Measurements from ENCODE around the gene LY6G5C.

LY6G5C gene

DNA sequence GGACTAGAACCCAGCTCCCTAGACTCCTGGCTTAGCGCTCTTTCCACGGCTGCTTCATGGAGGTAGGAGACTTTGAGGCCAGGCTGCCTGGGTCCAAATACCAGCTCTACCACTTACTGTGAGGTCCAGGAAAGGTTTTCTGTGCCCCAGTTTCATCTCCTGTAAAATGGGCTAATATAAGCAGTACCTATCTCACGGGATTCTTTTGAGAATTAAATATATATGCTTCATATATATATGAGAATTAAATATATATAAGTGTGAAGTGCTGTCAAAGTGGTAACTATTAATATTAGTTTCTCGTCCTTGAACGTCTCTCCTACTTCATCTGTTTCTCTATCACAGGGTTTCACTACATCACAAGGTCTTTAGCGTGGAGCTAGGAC, 10.2 kb upstream of the LY6G5C start:
- no peak for DNase-seq
- Histone ChIP-seq H3K4me3 (ENCODE audit: insufficient read depth, low read depth, low read length, poor library complexity, severe bottlenecking) (no peak overlapping the region), H3K36me3 (ENCODE audit: control insufficient read depth, insufficient read depth, low read length) (peaks cover 82% of the 10 kb centered on the region), H3K4me1 (ENCODE audit: control insufficient read depth, insufficient read depth, low read length, poor library complexity, severe bottlenecking) (no peaks in the 10 kb centered on the region), H3K9me3 (ENCODE audit: control insufficient read depth, low read length) (no peaks in the 10 kb centered on the region), H3K27ac (ENCODE audit: insufficient read depth, low read length, poor library complexity, severe bottlenecking) (no peak overlapping the region), H3K27me3 (replicated peaks; ENCODE audit: control insufficient read depth, insufficient read depth, low read length, poor library complexity, severe bottlenecking) (no peaks in the 10 kb centered on the region)

GRCh38 chr6:31690231-31691077, 9.6 kb upstream of the LY6G5C start:
- H3K9me3 ChIP-seq (ENCODE audit: control insufficient read depth, low read length) = no peaks in the 10 kb centered on the region
- H3K4me1 ChIP-seq (ENCODE audit: control insufficient read depth, insufficient read depth, low read length, poor library complexity, severe bottlenecking) = no peaks in the 10 kb centered on the region
- H3K4me3 ChIP-seq (ENCODE audit: insufficient read depth, low read depth, low read length, poor library complexity, severe bottlenecking) = no peak overlapping the region
- peaks cover 84% of the 10 kb centered on the region for H3K36me3 ChIP-seq (ENCODE audit: control insufficient read depth, insufficient read depth, low read length)
- no peaks in the 10 kb centered on the region for H3K27me3 ChIP-seq (replicated peaks; ENCODE audit: control insufficient read depth, insufficient read depth, low read length, poor library complexity, severe bottlenecking)
- H3K27ac ChIP-seq (ENCODE audit: insufficient read depth, low read length, poor library complexity, severe bottlenecking) = no peak overlapping the region
- no peak for DNase-seq

DNA sequence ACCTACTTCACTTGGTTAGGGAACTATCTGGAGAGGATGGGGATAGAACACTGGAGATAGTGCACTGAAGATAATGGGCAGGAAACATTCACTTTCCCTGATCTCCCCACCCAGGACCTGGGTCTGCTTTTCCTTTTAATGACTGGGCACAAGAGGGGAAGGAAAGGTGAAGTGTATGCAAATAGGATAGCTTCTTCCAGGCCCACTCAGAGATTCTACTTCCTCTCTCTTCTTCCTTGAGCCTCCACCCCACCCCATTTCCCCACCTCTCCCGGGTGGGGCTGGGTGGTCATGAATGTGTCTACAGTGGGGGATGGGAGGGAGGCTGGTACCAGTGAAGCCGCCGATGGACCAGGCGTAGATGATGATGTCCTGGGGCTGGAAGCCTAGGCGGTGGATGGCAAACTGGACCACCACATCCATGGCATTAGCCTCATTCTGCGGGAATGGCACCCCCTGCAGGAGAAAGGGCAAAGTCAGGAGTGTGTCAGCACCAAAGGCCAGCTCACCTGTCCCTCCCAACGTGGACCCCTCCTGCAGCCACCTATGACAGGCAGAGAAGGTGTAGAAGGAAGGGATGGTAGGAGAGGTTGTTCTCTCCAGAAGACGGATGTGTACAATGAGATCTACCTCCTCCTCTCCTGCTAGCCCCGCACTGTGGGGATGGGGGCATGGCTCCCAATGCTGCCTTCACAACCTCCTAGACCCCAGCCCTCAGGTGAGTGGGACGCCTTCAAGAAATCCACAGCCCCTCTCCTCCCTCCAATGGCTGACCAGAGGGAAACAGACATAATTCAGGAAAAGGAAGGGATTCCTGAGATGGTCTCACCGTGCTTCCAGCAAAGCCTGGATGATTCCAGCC, 8.6 kb upstream of the LY6G5C start:
- DNase-seq = no peak
- Histone ChIP-seq H3K27ac (ENCODE audit: insufficient read depth, low read length, poor library complexity, severe bottlenecking) (no peak overlapping the region), H3K27me3 (replicated peaks; ENCODE audit: control insufficient read depth, insufficient read depth, low read length, poor library complexity, severe bottlenecking) (no peaks in the 10 kb centered on the region), H3K9me3 (ENCODE audit: control insufficient read depth, low read length) (no peaks in the 10 kb centered on the region), H3K4me1 (ENCODE audit: control insufficient read depth, insufficient read depth, low read length, poor library complexity, severe bottlenecking) (no peaks in the 10 kb centered on the region), H3K36me3 (ENCODE audit: control insufficient read depth, insufficient read depth, low read length) (peaks cover 76% of the 10 kb centered on the region), H3K4me3 (ENCODE audit: insufficient read depth, low read depth, low read length, poor library complexity, severe bottlenecking) (no peak overlapping the region)

DNA sequence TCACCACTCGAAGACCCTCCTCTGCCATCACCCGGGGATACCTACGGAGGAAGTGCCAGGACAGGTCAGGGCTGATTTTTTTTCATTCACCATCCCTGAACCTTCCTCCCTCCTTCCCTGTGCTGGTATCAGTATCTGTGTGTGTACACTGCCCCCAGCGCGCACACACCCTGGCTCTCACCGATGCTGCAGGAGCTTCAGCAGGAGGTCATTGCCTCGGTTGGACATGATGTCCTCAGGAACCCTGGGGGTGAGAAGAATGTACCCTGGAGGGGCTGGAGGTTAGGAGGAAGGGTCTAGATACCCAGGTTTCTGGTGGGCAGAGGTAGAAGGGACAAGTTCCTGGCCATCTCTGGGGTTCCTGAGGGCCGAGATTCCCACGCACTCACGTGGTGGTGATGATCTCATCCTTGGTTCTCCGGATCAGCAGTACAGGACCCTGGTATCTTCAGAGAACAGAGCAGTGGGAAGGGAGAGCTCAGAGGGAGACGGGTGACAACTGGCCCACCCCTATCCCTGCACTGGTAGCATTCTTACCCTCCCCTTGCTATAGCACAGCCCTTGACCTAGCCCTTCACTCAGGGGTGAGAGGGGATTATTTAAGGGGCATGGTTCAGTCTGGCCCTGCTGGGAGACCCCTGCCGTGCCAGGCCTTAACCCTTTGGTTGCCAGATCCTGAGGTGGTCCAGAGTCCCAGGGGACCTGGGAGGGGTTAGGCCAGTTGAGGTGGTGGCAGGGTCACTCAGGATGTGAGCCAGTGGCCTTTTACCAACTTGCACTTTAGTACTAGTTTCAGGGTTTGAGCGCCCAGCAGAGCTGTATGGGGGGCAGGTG, 7.2 kb upstream of the LY6G5C start:
- Histone ChIP-seq H3K27me3 (replicated peaks; ENCODE audit: control insufficient read depth, insufficient read depth, low read length, poor library complexity, severe bottlenecking) (no peaks in the 10 kb centered on the region), H3K9me3 (ENCODE audit: control insufficient read depth, low read length) (no peaks in the 10 kb centered on the region), H3K36me3 (ENCODE audit: control insufficient read depth, insufficient read depth, low read length) (peaks cover 65% of the 10 kb centered on the region), H3K4me1 (ENCODE audit: control insufficient read depth, insufficient read depth, low read length, poor library complexity, severe bottlenecking) (no peaks in the 10 kb centered on the region), H3K4me3 (ENCODE audit: insufficient read depth, low read depth, low read length, poor library complexity, severe bottlenecking) (no peak overlapping the region), H3K27ac (ENCODE audit: insufficient read depth, low read length, poor library complexity, severe bottlenecking) (no peak overlapping the region)
- DNase-seq = no peak

DNA sequence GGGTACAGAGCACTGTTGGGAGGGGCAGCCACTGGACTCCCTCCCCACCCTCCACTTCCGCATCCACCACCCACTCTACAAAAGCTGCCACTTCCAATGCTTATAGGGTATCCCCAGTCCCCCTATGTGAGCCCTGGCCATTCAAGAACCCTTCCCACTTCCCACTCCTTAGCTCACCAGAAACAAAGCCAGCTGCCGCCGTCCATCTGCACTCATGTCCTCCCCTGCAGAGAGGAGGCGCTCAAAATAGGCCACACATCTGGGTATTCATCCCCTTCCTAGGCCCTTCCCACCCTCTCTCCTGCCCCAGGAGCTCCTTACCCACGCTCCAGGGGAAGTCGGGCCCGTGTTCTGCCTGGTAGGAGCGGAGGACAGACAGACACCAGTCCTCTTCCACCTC, 6.5 kb upstream of the LY6G5C start:
- no peak overlapping the region for H3K4me3 ChIP-seq (ENCODE audit: insufficient read depth, low read depth, low read length, poor library complexity, severe bottlenecking)
- H3K27ac ChIP-seq (ENCODE audit: insufficient read depth, low read length, poor library complexity, severe bottlenecking) = no peak overlapping the region

DNA sequence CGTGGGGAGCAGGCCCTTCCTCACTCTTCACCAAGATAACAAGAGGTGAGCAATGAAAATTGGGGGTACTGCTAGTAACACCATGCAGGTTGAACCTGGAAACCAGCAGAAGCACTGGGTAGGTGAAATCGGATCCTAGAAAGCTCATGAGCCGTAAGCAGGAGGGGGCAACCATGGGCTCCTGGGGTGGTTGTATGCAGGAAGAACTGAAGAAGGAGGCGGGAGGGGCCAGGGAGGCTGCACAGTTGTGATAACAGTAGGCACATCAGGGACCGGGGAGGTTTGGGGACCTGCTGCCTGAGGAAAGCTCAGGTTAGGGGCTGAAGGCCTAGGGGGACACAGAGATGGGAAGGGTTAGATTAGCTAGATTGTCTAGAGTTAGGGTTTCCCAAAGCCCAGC, 5.6 kb upstream of the LY6G5C start:
- H3K36me3 ChIP-seq (ENCODE audit: control insufficient read depth, insufficient read depth, low read length) = peaks cover 57% of the 10 kb centered on the region
- no peak for DNase-seq

More for the DNA sequence above, 6.5 kb upstream of the LY6G5C start:
- H3K9me3 ChIP-seq (ENCODE audit: control insufficient read depth, low read length) = no peaks in the 10 kb centered on the region
- no peak for DNase-seq
- H3K36me3 ChIP-seq (ENCODE audit: control insufficient read depth, insufficient read depth, low read length) = peaks cover 60% of the 10 kb centered on the region
- H3K4me1 ChIP-seq (ENCODE audit: control insufficient read depth, insufficient read depth, low read length, poor library complexity, severe bottlenecking) = no peaks in the 10 kb centered on the region
- no peaks in the 10 kb centered on the region for H3K27me3 ChIP-seq (replicated peaks; ENCODE audit: control insufficient read depth, insufficient read depth, low read length, poor library complexity, severe bottlenecking)

DNA sequence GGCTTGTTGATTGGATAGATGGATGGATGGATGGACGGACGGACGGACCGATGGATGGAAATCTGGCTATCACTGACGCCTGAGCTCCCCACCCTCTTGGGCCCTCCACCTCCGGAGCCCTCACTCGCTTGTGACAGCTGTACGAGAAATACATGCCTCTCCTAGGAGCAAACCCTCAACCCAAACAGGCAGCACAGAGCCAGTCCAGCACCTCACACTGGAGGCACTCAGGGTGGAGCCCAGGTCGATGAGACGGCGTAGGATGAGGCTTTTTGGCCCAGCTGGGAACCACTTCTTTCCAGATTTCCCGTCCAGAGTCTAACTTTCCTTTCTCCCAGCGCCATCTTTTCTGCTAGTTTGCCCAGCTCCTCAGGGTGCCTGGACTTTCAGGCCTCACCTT, 2.7 kb upstream of the LY6G5C start:
- H3K9me3 ChIP-seq (ENCODE audit: control insufficient read depth, low read length) = no peaks in the 10 kb centered on the region
- H3K27ac ChIP-seq (ENCODE audit: insufficient read depth, low read length, poor library complexity, severe bottlenecking) = no peak overlapping the region
- peaks cover 28% of the 10 kb centered on the region for H3K36me3 ChIP-seq (ENCODE audit: control insufficient read depth, insufficient read depth, low read length)
- DNase-seq = no peak
- H3K4me1 ChIP-seq (ENCODE audit: control insufficient read depth, insufficient read depth, low read length, poor library complexity, severe bottlenecking) = peaks cover 10% of the 10 kb centered on the region
- H3K4me3 ChIP-seq (ENCODE audit: insufficient read depth, low read depth, low read length, poor library complexity, severe bottlenecking) = no peak overlapping the region
- H3K27me3 ChIP-seq (replicated peaks; ENCODE audit: control insufficient read depth, insufficient read depth, low read length, poor library complexity, severe bottlenecking) = no peaks in the 10 kb centered on the region

More for the DNA sequence above, 5.6 kb upstream of the LY6G5C start:
- no peak overlapping the region for H3K27ac ChIP-seq (ENCODE audit: insufficient read depth, low read length, poor library complexity, severe bottlenecking)
- H3K4me1 ChIP-seq (ENCODE audit: control insufficient read depth, insufficient read depth, low read length, poor library complexity, severe bottlenecking) = peaks cover 3% of the 10 kb centered on the region
- H3K4me3 ChIP-seq (ENCODE audit: insufficient read depth, low read depth, low read length, poor library complexity, severe bottlenecking) = no peak overlapping the region
- no peaks in the 10 kb centered on the region for H3K9me3 ChIP-seq (ENCODE audit: control insufficient read depth, low read length)
- no peaks in the 10 kb centered on the region for H3K27me3 ChIP-seq (replicated peaks; ENCODE audit: control insufficient read depth, insufficient read depth, low read length, poor library complexity, severe bottlenecking)

DNA sequence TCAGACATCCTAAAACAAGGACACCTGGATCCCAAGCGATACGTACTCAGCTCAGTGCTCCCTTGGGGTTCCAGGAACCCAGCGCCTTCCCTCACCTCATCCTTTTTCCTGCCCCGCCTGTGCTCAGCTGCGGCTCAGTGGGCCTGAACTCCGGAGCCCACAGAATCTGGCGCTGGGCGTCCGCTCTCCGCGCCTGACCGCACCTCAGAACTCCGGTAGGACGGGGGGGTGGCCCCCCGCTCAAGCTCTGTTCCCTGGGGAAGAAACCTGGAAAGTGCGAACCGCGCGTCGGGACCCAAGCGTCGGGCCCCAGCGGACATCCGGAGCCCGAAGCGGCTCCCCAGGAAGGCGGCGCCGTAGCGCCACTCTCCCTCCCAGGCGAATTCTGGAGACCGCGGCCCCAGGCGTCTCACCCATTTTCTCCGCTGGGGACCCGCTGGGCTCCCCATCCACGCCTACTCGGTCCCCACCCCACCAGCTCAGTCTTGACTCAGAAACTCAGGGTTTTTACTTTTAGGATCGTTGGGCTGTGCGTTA, 336 bp upstream of the LY6G5C start:
- no peaks in the 10 kb centered on the region for H3K9me3 ChIP-seq (ENCODE audit: control insufficient read depth, low read length)
- peaks cover 5% of the 10 kb centered on the region for H3K36me3 ChIP-seq (ENCODE audit: control insufficient read depth, insufficient read depth, low read length)
- peak in 2 of 3 donors; percentile 19 to 27 for DNase-seq
- peaks cover 10% of the 10 kb centered on the region for H3K4me1 ChIP-seq (ENCODE audit: control insufficient read depth, insufficient read depth, low read length, poor library complexity, severe bottlenecking)
- peak overlapping the region; percentile 63 for H3K27ac ChIP-seq (ENCODE audit: insufficient read depth, low read length, poor library complexity, severe bottlenecking)
- H3K4me3 ChIP-seq (ENCODE audit: insufficient read depth, low read depth, low read length, poor library complexity, severe bottlenecking) = peak overlapping the region; percentile 77
- H3K27me3 ChIP-seq (replicated peaks; ENCODE audit: control insufficient read depth, insufficient read depth, low read length, poor library complexity, severe bottlenecking) = no peaks in the 10 kb centered on the region

DNA sequence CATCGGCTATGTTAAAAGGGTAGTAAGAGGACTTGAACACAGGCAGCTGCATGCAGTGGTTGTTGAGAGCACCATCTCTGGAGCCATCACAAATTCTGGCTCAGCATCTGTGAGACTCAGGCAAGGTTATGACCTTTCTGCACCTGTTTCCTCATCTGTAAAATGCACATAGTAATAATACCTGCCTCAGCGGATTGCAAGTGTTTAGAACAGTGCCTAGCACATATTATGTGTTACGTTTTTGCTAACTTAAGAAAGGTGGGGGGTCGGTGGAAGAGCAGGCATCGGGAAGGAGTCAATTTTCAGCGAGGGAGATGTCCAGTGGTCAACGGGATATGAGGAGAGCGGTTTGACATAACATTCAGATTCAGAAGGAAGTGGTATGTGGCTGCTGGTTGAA, 2.9 kb downstream of the LY6G5C start:
- DNase-seq = no peak
- Histone ChIP-seq H3K27me3 (replicated peaks; ENCODE audit: control insufficient read depth, insufficient read depth, low read length, poor library complexity, severe bottlenecking) (no peaks in the 10 kb centered on the region), H3K4me3 (ENCODE audit: insufficient read depth, low read depth, low read length, poor library complexity, severe bottlenecking) (no peak overlapping the region), H3K36me3 (ENCODE audit: control insufficient read depth, insufficient read depth, low read length) (no peaks in the 10 kb centered on the region), H3K27ac (ENCODE audit: insufficient read depth, low read length, poor library complexity, severe bottlenecking) (no peak overlapping the region), H3K9me3 (ENCODE audit: control insufficient read depth, low read length) (no peaks in the 10 kb centered on the region), H3K4me1 (ENCODE audit: control insufficient read depth, insufficient read depth, low read length, poor library complexity, severe bottlenecking) (peaks cover 10% of the 10 kb centered on the region)
